Type B pancreatic cell (in vitro differentiated cells): Measurements from ENCODE around the gene SYPL1. TPM values are rescaled to one million over a fixed set of nuclear protein-coding genes. Genes with fewer than 3 reads are reported as not detected.

ENCODE experiments used
- DNase-seq: peaks from one replicate; pipeline ENCODE4 v3.0.0; 2021; ENCODE audit warnings: mixed read lengths; ENCODE audit not compliant: unreplicated experiment; ENCODE audit errors: extremely low spot score
- H3K27ac Mint-ChIP-seq: 2 replicates; pipeline ENCODE4 v1.8.0; 2021; ENCODE audit warnings: mild to moderate bottlenecking, mixed read lengths
- H3K27me3 Mint-ChIP-seq: 2 replicates; pipeline ENCODE4 v1.8.0; 2021; ENCODE audit warnings: mixed read lengths
- H3K36me3 Mint-ChIP-seq: 2 replicates; pipeline ENCODE4 v1.8.0; 2021; ENCODE audit warnings: mixed read lengths
- H3K4me1 Mint-ChIP-seq: one replicate; pipeline ENCODE4 v1.8.0; 2021; ENCODE audit warnings: mixed read lengths; ENCODE audit not compliant: unreplicated experiment
- H3K4me3 Mint-ChIP-seq: 2 replicates; pipeline ENCODE4 v1.8.0; 2021; ENCODE audit warnings: mild to moderate bottlenecking, mixed read lengths
- H3K9me3 Mint-ChIP-seq: 2 replicates; pipeline ENCODE4 v1.8.0; 2021; ENCODE audit warnings: mixed read lengths
- total RNA-seq: library from RNA; stranded (reverse); gene quantifications from 2 replicates; pipeline ENCODE4 v1.2.1, GENCODE V29; 2021; ENCODE audit warnings: low replicate concordance
- TF ChIP-seq, protein P1 (sequence below): fragments of 200-600 bp; sonication (generic); conservative IDR thresholded peaks from 2 replicates; pipeline ENCODE4 v1.5.0; 2021; ENCODE audit warnings: antibody characterized with exemption, mild to moderate bottlenecking

SYPL1 gene
- total RNA-seq, 1 donor from 2014 or later, result 59.0 TPM

DNA sequence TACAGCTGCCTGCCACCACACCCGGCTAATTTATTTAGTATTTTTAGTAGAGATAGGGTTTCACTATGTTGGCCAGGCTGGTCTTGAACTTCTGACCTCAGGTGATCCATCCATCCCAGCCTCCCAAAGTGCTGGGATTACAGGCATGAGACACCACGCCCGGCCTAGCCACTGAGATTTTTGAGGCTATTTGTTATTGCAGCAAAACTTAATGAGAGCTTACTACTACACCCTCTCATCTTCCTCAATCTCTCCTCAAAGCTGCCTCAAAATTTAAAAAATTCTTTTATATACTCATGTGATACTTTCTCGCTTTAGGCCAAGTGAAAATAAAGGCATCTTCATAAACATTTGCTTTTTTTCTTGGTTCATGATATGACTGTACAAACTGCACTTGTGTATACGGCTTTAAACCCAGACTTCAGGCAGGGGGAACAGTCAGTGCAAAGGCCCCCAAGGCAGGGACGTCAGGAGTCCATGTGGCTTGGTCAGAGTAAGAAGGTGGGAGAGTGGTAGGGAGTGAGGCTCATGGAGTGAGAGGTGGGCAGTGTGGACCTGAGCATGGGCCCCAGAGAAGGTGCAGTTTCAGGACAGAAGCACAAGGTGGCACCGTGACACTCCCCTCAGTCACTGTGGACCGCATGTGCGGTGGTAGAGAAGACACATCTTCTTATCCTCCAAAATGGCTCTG is 55.5 kb downstream of the SYPL1 start:
- DNase-seq, result no peak
- H3K27me3 Mint-ChIP-seq, result peaks cover 3% of the 10 kb centered on the region
- TF ChIP-seq, protein P1, sequence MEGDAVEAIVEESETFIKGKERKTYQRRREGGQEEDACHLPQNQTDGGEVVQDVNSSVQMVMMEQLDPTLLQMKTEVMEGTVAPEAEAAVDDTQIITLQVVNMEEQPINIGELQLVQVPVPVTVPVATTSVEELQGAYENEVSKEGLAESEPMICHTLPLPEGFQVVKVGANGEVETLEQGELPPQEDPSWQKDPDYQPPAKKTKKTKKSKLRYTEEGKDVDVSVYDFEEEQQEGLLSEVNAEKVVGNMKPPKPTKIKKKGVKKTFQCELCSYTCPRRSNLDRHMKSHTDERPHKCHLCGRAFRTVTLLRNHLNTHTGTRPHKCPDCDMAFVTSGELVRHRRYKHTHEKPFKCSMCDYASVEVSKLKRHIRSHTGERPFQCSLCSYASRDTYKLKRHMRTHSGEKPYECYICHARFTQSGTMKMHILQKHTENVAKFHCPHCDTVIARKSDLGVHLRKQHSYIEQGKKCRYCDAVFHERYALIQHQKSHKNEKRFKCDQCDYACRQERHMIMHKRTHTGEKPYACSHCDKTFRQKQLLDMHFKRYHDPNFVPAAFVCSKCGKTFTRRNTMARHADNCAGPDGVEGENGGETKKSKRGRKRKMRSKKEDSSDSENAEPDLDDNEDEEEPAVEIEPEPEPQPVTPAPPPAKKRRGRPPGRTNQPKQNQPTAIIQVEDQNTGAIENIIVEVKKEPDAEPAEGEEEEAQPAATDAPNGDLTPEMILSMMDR, result peak; percentile 82
- no peaks in the 10 kb centered on the region for H3K36me3 Mint-ChIP-seq
- H3K27ac Mint-ChIP-seq, result no peak overlapping the region
- peaks cover 15% of the 10 kb centered on the region for H3K4me1 Mint-ChIP-seq
- no peak overlapping the region for H3K4me3 Mint-ChIP-seq
- H3K9me3 Mint-ChIP-seq, result no peaks in the 10 kb centered on the region

DNA sequence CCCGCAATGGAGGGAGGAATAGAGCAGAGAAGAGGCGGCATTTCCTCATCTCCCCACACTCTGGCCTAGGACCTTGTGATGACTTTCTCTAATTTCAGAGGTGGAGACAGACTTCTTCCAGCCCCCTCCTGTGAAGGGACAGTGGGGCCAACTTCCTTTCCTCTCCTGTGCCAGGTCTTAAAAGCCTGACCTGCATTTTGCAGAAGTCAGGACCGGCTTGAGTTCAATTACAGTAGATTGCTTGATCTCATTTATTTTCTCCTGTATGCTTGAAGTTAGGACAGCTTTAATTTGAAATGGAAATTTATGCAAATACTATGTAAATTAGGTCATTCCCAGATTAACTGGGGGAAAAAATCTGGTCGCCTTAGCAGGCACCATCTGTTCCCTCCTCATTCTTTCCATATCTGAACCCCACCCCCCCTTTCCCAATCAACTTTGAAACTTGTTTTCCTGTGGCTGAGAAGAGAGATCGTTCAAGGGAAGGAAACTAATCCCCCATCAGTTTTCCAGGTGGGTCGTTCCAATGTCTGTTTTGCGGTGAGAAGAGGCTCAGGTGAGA is 57.1 kb downstream of the SYPL1 start:
- Mint-ChIP-seq H3K4me1 (peaks cover 15% of the 10 kb centered on the region), H3K27ac (no peak overlapping the region), H3K36me3 (no peaks in the 10 kb centered on the region), H3K4me3 (no peak overlapping the region), H3K27me3 (peaks cover 6% of the 10 kb centered on the region), H3K9me3 (no peaks in the 10 kb centered on the region)
- DNase-seq, result no peak
- TF ChIP-seq, protein P1, result no peak

DNA sequence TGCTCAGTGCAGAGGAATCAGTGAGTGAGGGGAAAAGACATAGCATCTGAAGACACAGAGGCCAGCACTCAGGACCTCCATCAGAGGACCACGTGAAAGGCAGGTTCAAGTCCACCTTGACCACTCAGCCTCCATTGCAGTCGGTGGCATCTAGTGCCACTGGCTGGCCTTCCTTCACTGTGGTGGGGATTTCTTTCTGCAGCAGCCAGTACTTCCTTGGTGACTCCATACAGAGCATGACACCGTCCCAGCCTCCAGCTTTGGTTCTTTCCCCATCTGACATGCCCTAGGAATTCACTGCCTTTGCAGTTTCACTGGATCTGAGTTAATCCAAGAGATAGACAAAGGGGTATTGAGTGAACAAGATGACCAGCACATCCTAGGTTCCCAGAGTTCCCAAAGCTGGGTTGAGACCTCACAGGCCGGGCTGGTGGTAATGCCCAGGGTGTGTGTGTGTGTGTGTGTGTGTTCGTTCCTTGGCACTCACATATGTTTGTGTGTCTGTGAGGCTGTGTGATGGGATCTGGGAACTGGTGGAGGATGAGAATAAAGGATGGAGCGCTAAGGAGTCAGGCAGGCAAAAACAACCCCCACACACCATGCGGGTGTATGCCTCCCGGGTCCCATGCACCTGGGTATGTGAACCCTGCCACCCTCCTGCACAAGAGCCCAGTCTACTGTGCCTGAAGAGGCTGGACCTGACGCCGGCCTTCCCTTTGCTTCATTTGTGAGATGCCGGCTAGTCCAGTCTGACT is 57.8 kb downstream of the SYPL1 start:
- TF ChIP-seq, protein P1, result no peak
- Mint-ChIP-seq H3K9me3 (no peaks in the 10 kb centered on the region), H3K4me1 (peaks cover 14% of the 10 kb centered on the region), H3K4me3 (no peak overlapping the region), H3K36me3 (no peaks in the 10 kb centered on the region), H3K27ac (no peak overlapping the region), H3K27me3 (peaks cover 6% of the 10 kb centered on the region)
- no peak for DNase-seq

GRCh38 chr7:106053109-106053508 is 59.0 kb downstream of the SYPL1 start:
- Mint-ChIP-seq H3K4me3 (no peak overlapping the region), H3K4me1 (peaks cover 6% of the 10 kb centered on the region), H3K9me3 (no peaks in the 10 kb centered on the region), H3K27me3 (peaks cover 6% of the 10 kb centered on the region), H3K36me3 (no peaks in the 10 kb centered on the region), H3K27ac (no peak overlapping the region)
- TF ChIP-seq, protein P1, result no peak
- no peak for DNase-seq

DNA sequence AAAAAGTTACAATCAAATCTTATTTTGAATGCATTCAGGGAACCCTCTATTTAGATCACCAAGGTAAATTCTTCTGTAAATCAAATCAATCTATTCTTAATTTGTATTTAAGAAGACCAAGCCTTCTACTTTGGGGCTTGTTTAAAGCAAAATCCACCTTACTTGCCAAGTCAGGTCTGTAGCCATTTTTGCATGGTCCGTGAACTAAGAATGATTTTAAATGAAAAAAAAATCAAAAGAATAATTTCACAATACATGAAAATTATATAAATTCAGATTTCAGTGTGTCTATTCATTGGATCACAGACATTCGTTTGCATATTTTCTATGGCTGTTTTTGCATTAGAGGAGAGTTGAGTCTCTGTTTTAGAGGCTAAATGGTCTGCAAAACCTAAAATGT is 59.4 kb downstream of the SYPL1 start:
- Mint-ChIP-seq H3K4me1 (peaks cover 3% of the 10 kb centered on the region), H3K36me3 (no peaks in the 10 kb centered on the region), H3K9me3 (no peaks in the 10 kb centered on the region), H3K27me3 (peaks cover 6% of the 10 kb centered on the region), H3K4me3 (no peak overlapping the region), H3K27ac (no peak overlapping the region)
- TF ChIP-seq, protein P1, result no peak
- DNase-seq, result no peak
